Fibroblast of peridontal ligament (primary cell): Measurements from ENCODE around the gene HOXA7.

Source experiments
- DNase-seq: peaks from one replicate; pipeline ENCODE4 v3.0.0-alpha.2; 2010; ENCODE audit errors: extremely low read depth

Gene HOXA7

GRCh38 chr7:27182285-27182841 is 25.9 kb upstream of the HOXA7 start:
- DNase-seq = no peak

DNA sequence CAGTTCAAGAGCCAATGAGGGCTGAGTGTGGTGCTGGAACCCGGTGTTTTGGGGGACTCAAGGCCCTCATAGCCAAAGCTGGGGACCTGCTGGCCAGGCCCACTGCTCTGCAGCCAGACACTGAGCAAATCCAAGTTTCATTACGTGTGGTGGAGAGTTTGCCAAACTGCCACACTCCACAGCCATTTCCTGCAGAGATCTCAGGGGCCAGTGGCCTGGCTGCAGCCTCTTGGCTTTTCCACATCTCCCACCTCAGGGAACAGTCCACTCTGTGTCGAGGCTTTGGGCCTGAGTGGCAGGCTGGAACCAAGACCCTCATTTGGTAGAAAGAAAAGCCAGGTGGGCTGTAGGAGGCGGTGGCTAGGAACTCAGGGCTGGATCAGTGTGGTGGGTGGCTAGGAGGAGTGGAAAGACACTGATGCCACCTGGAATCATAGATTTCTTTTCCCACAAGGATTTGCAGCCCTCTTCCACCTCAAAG is 25.4 kb upstream of the HOXA7 start:
- DNase-seq = no peak

DNA sequence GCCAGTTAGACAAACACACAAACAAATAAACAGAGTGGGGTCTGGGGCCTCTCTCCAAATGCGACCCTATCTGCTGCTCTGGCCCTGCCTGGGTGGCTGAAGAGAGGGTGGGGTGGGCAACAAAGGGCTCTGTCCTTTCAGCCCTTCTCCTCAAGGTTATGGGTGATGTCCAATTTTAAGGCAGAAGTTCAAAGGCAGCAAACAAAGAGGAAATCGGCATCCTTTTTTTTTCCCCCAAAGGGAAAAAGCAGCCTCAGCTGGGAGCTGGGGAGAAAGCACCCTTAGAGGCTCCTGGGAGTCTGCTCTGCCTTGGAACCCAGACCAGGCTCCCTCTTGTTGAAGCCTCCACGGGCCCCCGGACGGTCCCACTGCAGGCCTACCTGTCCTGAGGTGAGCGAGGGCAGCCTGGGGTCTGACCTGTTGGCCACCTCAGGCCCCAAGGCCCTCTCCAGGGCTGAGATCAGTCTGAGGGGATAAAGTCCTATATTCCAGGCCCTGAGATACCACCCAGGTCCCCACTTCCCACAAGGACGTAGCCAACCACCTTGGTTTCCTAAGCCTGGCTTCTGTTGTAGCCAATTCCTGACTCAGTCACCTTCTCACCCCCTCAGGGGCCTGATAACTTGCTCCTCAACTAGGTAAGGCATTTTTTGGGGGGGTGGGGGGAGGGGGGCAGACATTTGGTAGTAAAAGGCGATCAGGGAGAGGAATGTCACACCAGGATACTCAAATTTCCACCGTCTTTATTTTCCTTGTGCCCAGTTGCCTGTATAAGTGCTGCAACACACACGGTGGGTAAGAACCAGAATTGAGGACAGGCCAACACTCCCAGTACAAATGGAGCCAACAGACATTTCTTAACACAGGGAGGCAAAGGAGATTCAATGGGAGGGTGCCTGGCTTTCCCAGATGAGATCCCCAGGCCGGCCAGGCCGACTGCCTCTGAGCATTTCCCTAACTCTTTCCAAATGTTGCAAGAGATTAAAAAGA is 24.3 kb upstream of the HOXA7 start:
- DNase-seq = no peak

DNA sequence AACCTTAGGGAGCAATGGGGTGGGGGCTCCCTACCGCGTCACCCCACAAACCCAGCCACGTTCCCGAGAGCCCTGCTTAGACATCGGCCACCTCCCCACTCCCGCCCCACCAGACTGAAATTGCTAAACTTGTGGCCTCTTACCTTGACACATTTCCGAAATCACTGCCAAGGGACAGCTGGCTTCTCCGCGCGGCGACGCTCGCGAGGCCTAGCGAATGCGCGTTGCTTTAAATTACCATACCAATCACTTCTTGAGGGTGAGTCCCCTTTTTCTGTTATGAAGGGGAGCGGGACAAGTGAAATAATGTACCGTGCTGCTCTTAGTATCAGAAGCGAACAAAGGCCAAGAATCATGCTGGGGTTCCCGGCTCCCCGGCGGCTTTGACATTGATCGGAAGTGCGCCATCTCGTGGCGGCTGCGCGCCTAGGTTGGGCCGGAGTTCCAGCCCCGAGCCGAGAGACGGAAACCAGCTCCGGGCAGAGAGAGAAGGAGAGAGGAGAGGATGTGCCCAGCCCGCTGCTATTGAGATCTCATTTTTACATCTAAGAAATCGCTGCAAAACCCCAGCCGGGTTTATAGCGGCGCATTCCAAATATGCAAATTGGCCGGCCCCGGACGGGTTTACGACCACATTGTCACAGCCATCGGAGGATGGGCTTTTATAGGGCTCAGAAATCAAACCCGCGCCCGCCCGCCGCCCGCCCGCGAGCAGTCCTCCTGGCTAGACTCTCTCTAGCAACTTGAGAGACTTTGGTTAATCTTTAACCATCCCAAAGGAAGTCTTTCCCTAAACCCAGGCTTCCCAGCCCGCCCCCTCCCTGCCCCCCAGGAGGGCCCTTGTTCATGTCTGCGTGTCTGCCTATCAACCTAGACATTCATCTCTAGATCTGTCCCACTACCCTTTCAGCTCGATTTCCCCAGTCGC is 23.3 kb upstream of the HOXA7 start:
- DNase-seq = no peak

- no peak for DNase-seq
Observed at GRCh38 chr7:27179030-27179429, 22.6 kb upstream of the HOXA7 start.

DNA sequence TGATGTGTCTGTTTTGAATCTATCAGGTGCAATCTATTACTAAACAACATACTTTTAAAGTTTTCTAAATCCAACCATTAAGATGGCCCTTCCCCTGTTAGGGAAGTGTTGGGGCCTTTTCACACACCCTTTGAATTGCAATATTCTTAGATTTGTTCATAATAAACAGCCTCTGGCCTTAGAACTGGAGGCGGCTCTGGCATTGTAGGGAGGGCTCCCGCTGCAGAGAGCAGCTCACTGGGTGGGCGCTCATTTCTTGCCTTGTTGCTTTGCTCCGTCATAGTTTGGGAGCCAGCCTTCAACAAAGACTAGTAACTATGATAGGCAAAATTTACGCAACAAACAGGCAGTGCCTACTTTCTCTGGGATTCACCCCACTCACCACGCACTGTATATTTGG is 21.9 kb upstream of the HOXA7 start:
- no peak for DNase-seq

- no peak for DNase-seq
Observed at GRCh38 chr7:27177795-27178320, 21.4 kb upstream of the HOXA7 start.

- no peak for DNase-seq
Observed at GRCh38 chr7:27176962-27177794, 20.7 kb upstream of the HOXA7 start.

GRCh38 chr7:27176524-27176845 is 20.0 kb upstream of the HOXA7 start:
- no peak for DNase-seq

DNA sequence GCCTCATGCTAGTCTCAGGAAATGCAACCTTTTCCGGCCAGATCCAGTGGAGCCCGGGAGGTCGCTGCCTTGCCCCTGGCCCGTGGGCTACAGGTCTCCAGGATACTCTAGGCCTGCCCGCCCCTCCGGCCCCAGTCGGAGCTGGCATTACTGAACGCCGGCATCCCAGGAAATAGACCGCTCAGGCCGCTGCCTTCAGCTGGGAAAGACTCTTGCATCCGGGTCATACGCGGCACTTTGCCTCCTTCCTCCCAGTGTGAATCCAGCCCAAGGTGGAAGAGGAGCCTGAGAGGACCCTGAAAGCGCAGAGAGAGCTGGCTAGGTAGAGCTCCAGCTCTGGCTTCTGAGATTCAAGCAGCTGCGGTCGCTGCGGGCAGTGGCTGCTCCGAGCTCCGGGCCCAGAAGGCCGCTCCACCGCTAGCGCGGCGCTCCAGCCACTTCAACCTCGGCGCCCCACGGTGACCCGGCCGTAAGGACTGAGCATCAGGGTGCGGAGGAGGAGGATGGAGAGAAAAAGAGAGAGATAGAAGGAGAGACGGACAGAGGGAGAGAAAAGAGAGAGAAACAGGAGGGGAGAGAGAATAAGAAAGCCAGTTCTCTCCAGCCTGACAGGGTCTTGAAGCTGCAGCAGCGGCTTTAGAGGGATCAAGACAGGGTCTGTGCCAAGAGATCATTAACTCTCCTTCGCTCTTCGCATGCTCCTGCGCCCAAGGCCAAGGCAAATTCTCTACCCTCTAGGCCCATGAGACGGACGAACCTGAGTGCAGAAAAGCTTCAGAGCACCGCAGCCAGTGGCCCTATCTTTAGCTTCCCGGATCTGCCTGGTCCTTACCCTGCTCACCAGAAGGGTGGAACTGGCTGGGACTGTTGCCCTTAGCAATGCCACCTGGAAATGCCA is 19.4 kb upstream of the HOXA7 start:
- no peak for DNase-seq

DNA sequence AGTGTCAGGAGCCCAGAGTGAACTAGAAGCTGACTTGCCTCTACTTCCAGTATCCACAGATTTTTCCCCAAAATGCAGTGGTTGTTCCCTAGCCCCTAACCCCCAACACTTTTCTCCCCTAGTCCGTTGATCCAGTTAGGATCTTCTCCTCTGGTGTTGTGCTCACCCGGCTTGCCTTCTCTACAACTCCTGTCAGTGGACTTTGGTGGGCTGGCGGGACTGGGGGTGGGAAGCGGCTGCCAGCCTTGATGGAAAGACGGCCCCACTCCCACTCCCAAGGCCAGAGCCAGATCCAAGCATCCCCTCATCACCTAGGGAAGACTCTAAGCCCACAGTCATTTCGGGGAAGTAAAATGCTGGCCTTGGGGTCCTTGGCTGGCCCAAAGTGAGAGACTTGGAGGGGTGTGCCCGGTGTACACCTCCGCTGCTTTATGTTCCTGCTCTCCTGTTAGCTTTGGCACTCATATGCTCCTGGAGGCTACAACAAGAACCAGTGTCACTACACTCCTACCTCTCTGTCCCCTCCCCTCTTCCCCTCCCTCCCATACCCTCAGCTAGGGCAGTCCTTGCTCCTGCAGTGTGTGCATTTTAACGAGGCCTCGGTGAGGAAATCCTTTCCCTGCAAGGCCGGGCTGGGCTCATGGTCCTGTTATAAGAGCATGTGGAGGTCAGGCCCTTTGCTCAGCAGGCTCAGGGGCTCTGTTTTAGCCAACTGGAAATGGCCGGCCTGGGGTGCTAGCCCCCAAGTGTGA is 18.6 kb upstream of the HOXA7 start:
- DNase-seq = no peak

GRCh38 chr7:27173956-27174873 is 17.7 kb upstream of the HOXA7 start, which contains the start of gene HOXA10:
TSS of gene HOXA10 (minus strand) at chr7:27174320. CDS start at chr7:27174306, 14 bp downstream.
- no peak for DNase-seq

DNA sequence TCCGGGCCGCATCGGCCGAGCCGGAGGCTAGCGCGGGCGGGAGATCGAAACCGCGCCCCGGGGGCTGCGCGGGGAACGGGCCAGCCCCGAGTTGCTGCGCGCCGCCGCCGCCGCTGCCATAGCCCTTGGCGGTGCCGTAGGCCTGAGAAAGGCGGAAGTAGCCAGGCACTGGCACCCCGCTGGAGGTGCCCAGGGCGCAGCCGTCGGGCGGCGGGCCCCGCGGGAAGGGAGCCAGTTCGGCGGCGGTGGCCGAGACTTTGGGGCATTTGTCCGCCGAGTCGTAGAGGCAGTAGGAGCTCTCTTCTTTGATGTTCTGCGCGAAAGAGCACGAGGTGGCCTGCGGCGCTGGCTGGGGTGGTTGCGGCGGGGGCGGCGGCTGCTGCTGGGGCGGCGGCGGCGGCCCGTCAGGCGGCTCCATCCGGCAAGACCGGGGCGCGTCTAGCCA is 17.1 kb upstream of the HOXA7 start:
- no peak for DNase-seq

DNA sequence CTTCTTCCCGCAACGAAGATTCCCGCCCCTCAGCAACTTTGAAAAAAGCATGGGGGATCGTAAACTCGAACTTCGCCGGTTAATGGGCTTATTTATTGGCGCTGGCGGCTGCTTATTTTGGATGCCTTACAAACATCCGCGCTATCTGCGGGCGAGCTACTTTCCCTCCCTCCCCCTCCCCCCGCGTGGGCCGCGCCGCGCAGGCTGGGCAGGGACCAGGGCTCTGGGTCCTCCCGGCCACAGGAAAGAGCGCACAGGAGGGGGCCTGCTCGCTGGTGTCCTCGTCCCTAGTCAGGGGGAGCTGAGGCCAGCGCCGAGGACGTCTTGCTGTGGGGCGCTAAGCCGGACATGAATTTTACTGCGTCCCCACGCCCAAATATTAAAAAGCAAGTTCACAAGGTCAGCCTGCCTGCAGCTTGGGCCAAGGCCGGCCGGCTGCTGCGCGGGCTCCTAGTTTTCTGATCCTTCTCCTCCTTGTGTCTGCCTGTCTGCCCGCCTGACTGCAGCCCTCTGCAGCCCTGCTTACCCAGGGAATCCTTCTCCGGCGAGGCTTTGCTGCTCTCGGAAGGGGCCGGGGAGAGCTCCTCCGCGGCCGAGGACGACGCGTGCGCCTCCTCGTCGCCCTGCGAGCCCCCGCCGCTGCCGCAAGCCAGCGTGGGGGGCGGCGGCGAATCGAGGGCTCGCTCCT is 16.5 kb upstream of the HOXA7 start:
- no peak for DNase-seq

GRCh38 chr7:27172315-27172774 is 15.9 kb upstream of the HOXA7 start:
- DNase-seq = no peak

DNA sequence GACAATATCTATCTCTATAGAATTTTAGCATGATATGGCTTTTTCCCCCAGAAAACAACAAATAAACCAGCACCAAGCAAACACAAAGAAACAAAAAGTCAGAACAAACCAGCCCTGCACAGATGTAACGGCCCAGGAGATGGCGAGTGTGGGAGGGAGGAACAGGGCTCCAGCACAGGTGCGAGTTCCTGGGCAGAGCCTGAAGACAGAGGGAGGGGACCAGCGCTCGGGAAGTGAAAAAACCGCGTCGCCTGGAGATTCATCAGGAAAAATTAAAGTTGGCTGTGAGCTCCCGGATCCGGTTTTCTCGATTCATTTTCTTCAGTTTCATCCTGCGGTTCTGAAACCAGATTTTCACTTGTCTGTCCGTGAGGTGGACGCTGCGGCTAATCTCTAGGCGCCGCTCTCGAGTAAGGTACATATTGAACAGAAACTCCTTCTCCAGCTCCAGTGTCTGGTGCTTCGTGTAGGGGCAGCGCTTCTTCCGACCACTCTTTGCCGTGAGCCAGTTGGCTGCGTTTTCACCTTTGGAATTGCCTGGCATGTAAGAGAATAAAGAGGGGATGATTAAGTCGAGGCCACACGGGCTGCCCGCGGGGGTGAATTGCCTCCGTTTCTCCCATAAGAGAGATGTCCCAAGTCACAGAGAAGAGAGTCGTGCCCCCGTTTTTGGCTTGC is 15.3 kb upstream of the HOXA7 start:
- no peak for DNase-seq

GRCh38 chr7:27171325-27171636 is 14.8 kb upstream of the HOXA7 start:
- DNase-seq = no peak
